Measurements from ENCODE around the gene SOD1.

The SOD1 gene

DNA sequence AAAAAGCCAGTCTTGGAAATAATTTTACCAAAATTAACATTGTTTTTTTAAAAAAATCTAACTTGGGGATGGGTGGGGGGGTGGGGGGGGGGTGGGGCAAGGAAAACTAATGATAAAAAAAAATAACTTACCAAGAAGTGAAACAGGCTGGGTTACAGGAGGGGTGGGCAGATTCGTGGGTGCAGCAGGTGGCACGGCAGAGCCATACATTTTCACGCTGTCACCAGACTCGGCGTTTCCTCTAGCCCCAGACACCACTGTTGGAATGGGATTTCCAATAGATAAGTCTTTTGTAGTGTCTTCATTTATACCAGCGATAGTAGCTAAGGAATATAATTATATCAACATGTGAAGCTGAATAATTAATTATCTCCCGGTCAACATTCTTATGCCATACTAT, 25.4 kb downstream of the SOD1 start:
- DNase-seq (ENCODE audit: low read depth): no peak

DNA sequence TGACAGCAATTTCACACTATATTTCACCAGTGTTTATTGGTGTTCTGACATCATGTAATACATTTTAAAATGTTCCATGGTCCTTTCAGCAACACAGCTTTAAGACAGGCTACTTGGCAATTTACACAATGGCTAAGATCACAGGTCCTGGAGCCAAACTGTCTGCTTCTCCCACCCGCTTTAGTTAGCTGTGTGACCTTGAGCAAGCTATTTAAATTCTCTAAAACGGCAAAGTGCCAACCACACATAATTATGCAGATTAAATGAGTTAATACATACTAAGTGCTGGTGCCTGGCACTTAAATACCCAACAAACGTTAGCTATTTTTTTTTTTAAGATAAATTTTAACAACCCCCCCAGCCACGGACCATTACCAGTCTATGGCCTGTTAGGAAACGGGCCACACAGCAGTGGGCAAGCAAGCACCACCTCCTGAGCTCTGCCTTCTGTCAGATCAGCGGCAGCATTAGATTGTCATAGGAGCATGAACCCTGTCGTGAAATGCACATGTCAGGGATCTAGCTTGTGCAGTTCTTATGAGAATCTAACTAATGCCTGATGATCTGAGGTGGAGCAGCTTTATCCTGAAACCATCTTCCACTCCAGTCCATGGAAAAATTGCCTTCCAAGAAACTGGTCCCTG, 26.9 kb downstream of the SOD1 start:
- DNase-seq (ENCODE audit: low read depth): no peak

DNA sequence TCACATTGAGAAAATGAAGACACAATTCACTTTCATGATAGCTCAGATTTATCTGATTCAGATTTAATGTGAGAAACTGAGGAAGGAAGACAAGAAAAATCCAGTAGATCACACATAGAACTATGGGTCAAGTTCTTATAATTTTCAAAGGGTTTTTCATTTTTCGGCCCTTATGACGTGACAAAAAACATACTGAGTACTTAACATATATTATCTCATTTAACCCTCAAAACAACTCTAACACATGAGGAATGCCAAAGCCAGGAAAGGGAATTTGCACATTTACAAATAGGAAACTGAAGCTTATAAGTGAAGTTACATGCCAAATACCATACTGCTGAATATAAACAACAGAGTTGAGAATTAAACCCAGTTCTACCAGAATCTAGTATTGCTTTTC, 27.6 kb downstream of the SOD1 start:
- DNase-seq (ENCODE audit: low read depth): no peak

DNA sequence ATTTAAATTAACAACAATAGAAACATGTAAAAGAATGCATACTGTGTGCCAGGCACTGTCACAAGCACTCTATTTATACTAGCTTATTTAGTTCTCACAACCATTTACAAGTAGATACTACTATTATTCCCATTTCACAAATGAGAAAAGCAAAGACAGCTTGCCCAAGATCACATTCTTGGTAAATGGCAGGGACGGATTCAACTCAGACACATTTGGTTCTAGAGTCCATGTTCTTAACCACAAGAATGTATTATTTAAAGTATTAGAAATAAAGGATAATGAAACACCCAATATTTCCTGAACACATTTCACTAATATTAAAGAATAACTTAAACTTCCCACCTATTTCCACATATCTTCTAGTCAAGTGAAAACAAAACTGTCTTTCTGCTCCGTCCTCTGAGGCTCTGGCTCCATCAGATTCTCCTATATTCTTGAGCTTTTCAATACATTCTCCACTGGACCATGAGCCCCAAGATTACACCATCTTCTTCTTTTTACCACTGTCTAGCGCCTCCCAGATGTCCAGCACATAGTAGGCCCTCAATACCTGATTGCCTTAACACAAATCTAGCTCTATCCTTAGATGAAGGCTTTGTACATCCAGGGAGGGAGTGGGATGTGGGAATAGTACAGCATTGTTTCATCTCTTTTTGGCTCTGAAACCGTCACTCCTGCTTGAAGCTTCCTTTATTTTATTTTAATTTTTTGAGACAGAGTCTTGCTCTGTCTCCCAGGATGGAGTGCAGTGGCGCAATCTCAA, 29.3 kb downstream of the SOD1 start:
- DNase-seq (ENCODE audit: low read depth): no peak

DNA sequence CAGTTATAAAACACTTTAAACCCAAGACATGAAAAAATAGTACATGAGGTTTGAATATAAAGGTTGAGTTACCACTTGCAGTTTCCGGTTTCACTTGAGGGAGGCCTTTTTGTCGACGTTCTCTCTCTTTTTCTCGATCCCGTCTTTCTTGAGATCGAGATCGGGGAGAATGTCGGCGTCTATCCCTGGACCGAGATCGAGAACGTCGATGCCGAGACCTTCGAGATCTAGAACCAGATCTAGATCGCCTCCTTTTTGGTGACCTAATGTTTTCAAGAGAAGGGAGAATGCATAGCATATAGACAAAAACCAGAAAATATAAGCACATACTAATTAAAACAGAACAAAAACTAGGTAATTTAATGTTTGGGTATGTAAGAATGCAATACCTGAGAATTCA, 33.7 kb downstream of the SOD1 start:
- no peak for DNase-seq (ENCODE audit: low read depth)

DNA sequence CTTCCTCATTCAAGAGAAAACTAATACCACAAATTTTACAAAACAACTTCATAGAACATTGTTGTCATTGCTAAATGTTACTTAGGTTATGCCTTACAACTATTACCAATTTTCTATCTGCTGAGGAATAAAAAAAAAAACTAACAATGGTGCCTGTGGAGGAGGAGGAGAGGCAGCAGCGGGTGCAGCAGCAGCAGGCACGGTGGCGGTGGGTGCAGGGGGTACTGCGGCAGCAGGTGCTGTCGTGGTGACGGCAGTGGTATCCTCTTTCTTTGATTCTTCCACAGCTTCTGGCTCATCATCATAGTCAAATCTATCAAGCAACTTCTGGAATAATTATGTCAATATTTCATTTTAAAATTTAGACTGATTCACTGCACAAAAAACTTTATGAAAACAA, 36.9 kb downstream of the SOD1 start:
- DNase-seq (ENCODE audit: low read depth): no peak

DNA sequence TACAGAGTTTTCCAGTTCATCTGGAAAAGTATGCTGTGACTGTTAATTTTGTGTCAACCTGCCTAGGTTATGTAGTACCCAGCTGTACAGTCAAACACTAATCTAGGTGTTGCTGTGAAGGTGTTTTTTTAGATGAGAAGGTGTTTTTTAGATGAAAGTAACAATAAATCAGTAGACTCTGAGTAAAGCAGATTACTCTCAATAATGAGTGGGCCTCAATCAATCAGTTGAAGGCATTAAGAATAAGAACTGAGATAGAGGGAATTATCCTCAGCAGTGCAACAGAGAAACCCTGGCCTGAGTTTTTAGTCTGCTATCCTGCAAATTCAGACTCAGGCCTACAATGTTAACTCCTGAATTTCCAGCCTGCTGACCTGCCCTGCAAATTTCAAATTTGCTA, 39.0 kb downstream of the SOD1 start:
- no peak for DNase-seq (ENCODE audit: low read depth)

DNA sequence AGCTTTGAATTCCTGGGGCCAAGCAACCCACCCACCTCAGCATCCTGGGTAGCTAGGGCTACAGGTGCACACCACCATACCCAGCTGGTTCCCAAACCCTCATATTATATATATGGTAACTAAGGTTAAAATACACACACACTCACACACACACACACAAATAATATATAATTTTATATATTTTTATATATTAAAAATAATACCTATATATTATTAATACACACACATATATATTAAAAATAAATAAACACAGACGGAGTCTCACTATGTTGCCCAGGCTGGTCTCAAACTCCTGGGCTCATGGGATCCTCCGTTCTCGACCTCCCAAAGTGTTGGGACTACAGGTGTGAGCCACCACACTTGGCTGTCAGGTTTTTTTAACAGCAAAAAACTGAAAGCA, 40.5 kb downstream of the SOD1 start:
- DNase-seq (ENCODE audit: low read depth): no peak

DNA sequence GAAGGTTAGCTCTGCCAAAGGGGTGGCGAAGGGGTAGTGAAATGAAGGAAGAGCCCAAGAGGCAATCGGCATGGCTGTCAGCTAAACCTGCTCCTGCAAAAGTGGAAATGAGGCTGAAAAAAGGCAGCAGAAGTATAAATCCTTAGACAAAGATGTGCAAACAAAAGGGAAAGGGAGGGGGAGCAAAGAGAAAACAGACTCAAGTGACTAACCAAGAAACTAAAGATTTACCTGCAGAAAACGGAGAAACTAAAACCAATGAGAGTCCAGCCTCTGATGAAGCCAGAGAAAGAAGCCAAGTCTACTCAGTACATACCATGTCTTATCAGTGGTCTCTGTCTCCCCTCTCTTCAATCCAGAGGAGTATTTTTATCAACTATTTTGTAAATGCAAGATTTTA, 47.1 kb downstream of the SOD1 start:
- DNase-seq (ENCODE audit: low read depth): no peak

DNA sequence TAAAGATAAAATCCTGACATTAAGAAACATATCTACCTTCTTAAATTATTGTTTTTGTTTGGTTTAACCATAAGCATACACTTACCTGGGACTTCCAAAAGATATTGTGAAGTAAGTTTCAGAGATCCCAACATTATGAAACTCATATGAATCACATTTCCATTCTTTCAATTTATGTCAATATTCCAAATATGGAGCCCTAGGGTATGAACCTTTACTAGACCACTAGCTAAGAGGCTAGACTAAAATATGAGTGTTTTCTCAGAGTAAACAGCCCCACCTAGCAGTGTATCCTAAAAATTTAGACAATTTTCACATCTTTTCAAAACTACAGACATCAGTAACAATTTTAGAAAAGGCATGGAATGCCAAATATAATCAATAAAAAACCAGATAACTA, 48.0 kb downstream of the SOD1 start:
- DNase-seq (ENCODE audit: low read depth): no peak

DNA sequence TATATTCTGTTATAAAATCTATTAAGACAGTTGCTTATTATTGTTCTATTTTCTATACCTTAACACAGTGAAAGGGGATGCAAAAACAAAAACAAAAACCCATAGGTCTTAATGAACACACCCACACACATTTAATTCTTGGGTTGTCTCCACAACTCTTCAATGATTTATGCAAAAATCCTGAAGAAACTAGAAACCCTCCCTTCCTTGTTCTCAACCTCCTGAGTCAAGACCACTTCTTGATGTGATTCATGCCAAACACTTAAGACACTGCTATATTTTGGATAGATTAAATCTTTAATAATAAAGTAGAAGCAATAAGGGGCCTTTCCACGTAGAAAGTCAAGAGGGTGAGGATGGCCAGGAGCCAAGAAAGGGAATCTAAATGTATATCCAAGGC, 49.0 kb downstream of the SOD1 start:
- no peak for DNase-seq (ENCODE audit: low read depth)

DNA sequence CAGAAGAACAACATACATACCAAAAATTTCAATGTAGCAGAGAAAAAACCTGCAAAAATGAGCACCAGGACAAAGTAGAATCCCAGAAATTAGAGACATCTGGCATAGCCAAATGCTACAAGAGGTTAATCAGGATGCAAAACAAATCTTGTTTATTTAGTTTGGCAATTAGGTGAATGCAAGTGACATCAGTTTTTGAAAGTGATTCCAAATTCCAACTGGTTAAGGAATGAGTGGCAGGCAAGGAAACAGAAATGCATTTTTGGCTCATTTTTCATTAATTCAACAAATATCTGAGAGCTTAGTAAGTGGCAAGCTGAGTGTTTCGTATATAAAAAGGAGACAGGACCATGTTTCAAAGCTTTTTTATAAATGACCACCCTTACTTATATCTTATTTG, 51.1 kb downstream of the SOD1 start:
- peak; percentile 85 for DNase-seq (ENCODE audit: low read depth)

DNA sequence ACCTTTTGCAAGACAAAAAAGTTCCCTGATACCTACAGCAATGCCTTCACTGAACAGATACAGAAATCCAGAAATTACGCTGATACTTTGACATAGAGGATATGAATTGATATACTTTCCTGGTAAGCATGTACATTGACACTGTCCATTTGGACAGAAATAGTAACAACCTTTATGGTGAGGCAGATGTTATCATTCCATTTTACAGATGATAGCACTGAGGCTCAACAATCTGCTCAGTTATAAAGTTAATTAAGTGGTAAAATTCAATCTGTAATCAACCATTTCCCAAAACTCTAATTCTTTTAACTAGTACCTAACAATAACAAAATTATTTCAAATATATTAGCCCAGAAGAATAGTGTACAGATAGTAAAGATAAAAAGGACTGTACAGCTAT, 51.8 kb downstream of the SOD1 start:
- no peak for DNase-seq (ENCODE audit: low read depth)

DNA sequence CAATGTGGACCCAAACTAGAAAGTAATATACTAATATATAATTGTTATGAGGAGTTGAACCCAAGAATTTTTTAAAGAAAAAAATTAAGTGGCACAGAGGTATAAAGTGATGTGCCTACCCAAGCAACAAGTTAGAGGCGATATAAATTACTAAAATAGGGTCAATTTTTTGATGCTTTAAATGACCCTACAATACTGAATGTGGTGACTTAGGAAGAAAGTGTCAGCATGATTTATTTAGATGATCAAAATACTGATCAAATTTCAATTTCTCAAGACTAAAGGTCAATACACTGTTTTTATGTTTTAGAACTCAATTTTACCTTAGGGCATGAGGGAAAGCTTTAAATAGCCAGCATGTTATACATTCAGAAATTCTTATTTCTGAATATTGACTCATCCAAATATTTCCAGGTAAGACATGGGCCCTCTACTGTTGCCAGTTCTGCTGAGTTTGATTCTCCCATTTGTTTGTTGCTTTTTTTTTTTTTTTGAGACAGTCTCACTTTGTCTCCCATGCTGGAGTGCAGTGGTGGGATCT, 52.3 kb downstream of the SOD1 start:
- no peak for DNase-seq (ENCODE audit: low read depth)

DNA sequence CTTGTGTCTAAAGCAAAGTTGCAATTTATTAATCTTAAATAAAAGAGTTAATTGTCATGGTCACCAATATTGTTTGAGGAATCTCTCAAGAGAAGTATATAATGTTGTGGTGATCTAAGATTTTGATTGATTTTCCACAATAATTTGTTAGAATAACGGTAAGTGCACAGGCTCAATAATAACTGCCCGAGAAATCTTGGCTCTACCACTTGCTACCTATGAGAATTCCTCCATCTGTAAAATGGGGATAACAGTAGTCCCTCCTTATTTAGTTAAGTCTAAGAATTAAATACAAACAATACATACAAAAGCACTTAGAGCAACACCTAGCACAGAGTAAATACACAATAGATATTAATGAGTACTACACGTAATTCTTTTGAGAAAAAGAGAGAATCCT, 53.6 kb downstream of the SOD1 start:
- no peak for DNase-seq (ENCODE audit: low read depth)

DNA sequence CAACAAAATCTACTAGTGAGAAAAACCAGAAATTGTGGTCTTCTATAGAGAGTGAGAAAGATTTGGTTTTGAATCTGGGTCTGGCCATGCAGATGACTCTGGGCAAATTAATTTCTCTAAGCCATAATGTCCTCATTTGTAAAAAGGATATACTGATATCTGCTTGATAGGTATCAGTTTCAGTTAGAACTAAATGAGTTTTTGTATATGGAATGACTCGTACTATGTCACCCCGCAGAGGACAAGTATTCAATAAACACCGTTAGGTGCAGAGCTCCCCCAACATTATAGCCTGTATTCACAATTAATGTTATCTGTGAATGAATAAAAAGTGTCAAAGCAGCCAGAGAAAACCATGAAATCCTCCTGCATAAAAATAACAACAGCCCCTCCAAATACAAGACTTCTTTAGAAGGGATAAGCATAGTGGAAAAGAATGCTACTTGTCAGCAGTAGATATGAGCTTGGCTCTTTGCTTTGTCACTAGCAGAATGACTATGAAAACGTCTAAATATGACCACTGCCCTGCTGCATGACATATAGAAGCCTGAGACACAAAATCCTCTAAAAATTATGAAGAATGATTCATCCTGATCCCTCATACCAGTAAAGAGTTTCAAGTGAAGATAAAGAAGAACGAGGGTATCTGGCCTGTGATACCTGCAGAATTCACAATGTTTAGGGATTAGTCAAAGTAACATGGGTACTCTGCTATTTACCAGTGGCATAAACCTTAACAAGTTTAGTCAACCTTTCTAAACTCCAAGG, 54.7 kb downstream of the SOD1 start:
- no peak for DNase-seq (ENCODE audit: low read depth)

DNA sequence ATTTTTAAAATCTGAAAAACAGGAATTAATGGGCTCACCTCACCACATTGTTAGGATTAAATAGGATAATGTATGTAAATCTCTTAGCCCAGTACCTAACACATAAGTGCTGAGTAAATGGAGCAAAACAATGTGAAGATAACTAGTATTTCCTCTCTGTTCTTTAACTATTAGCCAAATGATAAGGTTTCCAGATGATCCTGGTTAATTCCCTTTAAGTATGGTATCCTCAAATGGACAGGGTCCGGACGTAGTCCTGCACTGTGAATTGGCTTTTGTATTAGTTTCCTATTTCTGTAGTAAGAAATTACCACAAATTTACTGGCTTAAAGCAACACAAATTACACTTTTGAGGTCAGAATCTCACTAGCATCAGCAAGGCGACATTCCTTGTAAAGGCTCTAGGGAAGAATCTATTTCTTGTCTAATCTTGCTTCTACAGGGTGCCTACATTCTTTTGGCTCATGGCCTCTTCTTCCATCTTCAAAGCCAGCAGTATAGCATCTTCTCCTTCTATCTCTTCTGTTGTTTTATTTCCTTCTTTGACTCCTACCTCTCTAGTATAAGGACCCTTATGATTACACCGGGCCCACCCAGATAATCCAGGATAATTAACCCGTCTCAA, 55.4 kb downstream of the SOD1 start:
- no peak for DNase-seq (ENCODE audit: low read depth)

DNA sequence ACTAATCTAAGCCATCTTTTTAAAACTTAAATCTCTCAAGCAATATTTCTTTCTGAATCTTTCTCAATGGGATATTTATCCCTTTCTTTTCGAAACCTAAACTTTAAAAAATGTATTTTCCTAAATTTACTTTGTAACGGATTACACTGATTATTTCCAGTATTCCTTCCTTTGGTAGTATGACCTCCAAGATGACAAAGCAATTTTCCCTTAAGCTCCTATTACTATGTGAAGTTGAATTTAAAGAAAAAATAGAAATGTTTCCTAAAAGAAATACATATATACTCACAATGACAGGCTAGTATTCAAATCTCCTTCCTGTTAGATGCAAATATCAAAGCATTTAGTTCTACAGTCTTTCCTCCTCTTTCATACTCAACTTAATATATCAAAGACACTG, 56.6 kb downstream of the SOD1 start:
- no peak for DNase-seq (ENCODE audit: low read depth)

Data from GM04503 (cell line).